Globus pallidus (tissue), 1 donor: ENCODE results near the gene WDTC1.

Source experiments
- DNase-seq: peaks from one replicate; pipeline ENCODE4 v3.0.0-alpha.2; 2015; ENCODE audit warnings: low spot score

Gene WDTC1

DNA sequence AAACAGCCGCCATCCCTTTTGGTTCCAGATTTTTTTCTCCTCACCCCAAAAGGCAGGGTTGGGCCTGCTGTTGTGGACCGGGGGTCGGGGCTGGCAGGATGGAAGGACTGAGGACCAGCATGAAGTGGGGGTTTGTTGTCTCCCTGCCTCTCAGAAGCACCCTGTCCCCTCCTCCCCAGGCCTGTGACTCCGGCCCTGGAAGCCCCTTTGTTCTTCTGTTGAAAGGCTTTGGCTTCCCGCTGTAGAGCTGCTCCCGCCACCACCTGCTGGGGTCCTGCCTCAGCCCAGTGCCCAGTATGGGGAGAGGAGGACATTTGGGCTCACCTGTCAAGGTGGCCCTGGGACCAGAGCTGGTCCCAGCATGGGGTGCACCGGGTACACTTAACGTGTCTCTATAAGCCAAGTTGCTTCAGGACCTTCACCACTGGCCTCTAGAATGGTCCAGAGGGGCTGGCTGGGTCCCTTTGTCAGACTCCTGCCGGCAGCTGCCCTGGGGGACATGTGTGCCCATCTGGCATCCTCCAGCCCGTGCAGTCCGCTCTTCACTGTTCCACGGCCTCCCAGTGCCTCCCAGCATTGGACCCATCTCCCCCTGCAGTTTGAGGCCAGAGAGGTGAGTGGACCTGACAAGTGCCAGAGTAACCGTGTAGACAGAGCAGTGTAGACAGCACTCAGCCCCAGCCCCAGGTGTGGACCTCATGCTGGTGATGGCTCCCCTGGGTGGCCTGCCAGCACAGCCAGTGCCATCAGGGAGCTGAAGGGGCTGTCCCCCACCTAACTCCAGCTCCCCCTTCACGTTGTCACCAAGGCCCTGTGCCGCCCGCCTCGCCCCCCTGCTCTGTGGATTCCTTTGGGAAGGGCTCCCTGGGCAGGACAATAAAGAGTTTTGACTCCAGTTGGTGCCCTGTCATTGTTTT, 101.3 kb downstream of the WDTC1 start:
- DNase-seq, result no peak

- DNase-seq, result no peak
Measured at GRCh38 chr1:27336756-27337155, 102.3 kb downstream of the WDTC1 start.

GRCh38 chr1:27338751-27339150, 104.3 kb downstream of the WDTC1 start:
- DNase-seq, result no peak

- DNase-seq, result no peak
Measured at GRCh38 chr1:27339213-27339612, 104.8 kb downstream of the WDTC1 start.

GRCh38 chr1:27341525-27342252, 107.3 kb downstream of the WDTC1 start, which contains the start of gene SYTL1:
Gene SYTL1, plus strand, starts transcription at chr1:27342022. Its CDS starts 3,313 bp downstream, at chr1:27345335.
- no peak for DNase-seq

GRCh38 chr1:27342391-27342777, 108.0 kb downstream of the WDTC1 start:
- DNase-seq, result no peak

GRCh38 chr1:27342778-27343638, 108.6 kb downstream of the WDTC1 start:
- no peak for DNase-seq

DNA sequence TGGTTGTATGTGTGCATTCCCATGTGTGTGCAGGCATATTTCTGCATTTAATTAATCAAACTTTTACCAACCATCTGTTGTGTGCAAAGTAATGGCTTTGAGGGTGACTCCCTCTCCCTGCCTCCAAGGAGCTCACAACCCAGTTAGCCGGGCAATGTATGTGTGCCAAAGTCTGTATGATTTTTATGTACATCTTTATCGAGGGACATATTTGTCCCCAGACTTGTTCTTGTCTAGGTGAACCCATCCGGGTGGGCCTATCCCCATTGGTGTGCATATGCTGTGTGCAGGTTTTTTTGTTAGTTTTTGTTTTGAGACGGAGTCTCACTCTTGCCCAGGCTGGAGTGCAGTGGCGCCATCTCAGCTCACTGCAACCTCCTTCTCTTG, 109.2 kb downstream of the WDTC1 start:
- no peak for DNase-seq

DNA sequence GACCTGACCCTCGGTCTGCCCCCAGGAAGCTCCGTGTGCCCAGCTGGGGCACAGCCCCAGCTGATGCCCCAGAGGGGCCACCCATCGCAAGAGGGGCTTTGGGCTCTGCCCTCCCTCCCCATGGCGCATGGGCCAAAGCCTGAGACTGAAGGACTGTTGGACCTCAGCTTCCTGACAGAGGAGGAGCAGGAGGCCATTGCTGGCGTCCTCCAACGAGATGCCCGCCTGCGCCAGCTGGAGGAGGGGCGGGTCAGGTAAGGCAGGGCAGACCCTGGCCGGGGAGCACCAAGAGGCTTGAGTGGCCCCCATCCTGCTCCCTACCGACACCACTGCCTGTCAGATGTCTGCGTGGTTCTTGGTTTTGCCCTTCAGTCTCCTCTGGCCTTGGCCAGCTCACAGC, 110.8 kb downstream of the WDTC1 start:
- no peak for DNase-seq

GRCh38 chr1:27346357-27346756, 111.9 kb downstream of the WDTC1 start:
- no peak for DNase-seq

DNA sequence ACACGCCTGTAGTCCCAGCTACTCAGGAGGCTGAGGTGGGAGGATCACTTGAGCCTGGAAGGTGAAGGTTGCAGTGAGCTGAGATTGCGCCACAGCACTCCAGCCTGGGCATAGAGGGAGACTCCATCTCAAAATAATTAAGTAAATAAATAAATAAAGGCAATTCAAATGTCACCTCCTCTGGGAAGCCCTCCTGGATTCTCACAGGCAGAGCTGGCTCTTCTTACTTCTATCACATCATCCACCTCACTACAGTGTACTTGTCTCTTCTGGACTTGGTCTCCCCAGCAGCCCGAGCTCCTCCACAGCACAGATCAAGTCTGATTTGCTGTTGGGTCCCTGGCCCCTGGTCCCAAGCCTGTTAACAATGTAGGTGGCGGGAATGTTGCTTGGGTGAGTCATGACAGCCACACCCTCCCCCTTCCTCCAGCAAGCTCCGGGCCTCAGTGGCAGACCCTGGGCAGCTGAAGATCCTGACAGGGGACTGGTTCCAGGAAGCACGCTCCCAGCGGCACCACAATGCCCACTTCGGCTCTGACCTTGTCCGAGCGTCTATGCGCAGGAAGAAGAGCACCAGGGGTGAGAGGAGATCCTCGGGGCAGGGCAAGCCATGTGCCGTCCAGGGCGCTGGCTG, 112.7 kb downstream of the WDTC1 start:
- DNase-seq, result no peak

DNA sequence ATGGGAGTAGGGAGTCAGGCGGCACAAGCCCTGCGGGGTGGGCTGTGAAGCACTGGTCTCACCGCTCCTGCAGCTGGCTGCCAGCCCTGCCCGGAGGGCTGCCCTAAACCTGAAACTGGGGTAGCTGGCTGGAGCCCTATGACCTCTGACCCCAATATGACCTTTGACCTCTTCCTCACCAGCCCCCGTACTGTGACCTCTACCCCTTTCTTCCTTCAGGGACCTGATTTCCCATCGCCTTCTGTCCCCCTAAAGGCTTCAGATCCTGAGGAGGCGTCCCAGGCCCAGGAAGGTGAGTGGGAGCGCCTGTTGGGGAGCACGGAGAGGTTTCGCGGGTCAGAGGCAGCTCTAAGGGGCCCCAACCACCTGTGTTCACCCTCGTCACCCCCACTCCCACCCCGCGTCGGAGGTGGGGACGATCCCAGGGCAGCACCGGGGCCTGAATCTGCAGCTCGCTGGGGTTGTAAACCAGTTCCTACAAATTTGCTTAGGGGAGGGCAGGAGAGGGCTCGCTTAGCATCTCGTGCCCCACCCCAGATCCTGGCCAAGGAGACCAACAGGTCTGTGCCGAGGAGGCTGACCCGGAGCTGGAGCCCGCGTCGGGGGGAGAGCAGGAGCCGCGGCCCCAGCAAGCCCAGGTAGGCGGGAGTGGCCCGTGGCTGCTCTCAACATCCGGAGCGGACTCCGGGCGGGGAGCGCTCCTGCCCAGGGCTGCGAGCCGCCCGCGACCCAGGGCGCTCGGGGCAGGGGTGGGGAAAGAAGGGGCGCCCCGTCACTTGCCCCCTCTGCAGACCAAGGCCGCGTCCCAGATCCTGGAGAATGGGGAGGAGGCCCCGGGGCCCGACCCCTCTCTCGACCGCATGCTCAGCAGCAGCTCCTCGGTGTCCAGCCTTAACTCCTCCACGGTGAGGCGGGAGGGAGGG, 114.7 kb downstream of the WDTC1 start:
- no peak for DNase-seq

GRCh38 chr1:27349784-27350662, 115.6 kb downstream of the WDTC1 start:
- no peak for DNase-seq

- no peak for DNase-seq
Measured at GRCh38 chr1:27350663-27351540, 116.5 kb downstream of the WDTC1 start.

DNA sequence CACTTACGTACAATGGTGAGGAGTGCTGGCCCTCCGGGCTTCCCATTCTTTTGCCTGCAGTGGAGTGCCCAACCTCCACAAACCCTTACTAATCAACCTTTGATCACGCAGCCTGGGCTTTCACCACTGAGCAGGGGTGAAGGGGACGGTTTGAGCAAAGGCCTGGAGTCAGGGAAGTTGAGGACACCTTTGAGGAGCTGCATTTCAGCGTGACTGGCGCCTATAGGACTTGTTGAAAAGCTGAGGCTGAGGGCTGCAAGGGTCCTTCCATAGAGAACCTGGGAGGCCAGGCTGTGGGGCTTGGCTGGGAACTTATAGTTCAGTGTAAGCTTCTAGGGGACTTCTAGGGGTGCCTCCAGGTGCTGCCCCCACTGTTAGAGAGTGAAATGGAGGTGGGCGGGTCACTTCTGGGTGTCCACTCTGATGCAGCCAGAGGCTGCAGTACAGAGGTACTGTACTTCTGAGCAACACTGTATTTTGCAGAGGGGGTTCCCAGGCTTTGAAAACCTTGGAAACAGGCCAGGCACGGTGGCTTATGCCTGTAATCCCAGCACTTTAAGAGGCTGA, 117.2 kb downstream of the WDTC1 start:
- no peak for DNase-seq

- DNase-seq, result no peak
Measured at GRCh38 chr1:27353166-27353565, 118.7 kb downstream of the WDTC1 start.

- DNase-seq, result no peak
Measured at GRCh38 chr1:27353629-27354028, 119.2 kb downstream of the WDTC1 start.

DNA sequence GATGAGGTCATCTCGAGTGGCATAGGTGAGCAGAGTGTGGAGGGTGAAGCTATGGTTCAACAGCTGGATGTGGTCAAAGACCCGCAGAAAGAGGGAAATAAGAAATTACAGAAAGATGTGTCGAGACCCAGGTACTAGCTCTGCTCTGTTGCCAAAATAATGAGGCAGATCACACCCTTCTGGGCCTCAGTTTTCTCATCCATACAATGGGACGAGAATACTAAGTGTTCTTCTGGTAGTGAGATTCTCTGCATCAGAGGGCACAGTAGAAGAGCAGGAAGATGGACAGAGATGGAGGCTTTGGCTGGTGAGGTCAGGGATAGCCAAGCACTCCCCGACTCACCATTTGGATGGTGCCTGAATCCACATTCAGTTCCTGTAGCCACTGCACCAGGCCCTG, 121.3 kb downstream of the WDTC1 start:
- DNase-seq, result no peak
